A549 treated with AZD2906 at 1 μM for 4 hours (cell line): Measurements from ENCODE around the gene PLEKHG5. TPM values are rescaled to one million over a fixed set of nuclear protein-coding genes. Genes with fewer than 3 reads are reported as not detected.

ENCODE experiments used
- total RNA-seq: library from RNA; stranded (reverse); fragments of 200-300 nt; extraction: Qiagen RNA extraction; gene quantifications from 5 replicates; pipeline ENCODE4 v1.2.3, GENCODE V29; 2022

PLEKHG5 gene
- 2.2 to 4.0 TPM (median 3.3 TPM) in 5 replicates for total RNA-seq

GRCh38 chr1:6491480-6491962 is at the start of gene PLEKHG5:
Gene PLEKHG5, minus strand, starts transcription at chr1:6491667. Its CDS starts 14,096 bp downstream, at chr1:6477571.

GRCh38 chr1:6466023-6466422 is 25.4 kb downstream of the PLEKHG5 start, which contains the start of gene TNFRSF25:
Gene TNFRSF25, minus strand, starts transcription at chr1:6466173. Its CDS starts 66 bp downstream, at chr1:6466107.

GRCh38 chr1:6424619-6425593 is 66.6 kb downstream of the PLEKHG5 start, which contains the start of gene ESPN:
Gene ESPN, plus strand, starts transcription at chr1:6424776. Its CDS starts 180 bp downstream, at chr1:6424956.

GRCh38 chr1:6419804-6420453 is 71.5 kb downstream of the PLEKHG5 start, which contains the start of gene HES2:
Gene HES2, minus strand, starts transcription at chr1:6419919. Its CDS starts 99 bp downstream, at chr1:6419820.

Other genes starting within 250 kb of the PLEKHG5 start
- not detected in 5 replicates for gene HES3, start 247.5 kb downstream of the PLEKHG5 start, total RNA-seq
- 4.8 to 7.7 TPM (median 7.4 TPM) in 5 replicates for gene GPR153, start 230.6 kb downstream of the PLEKHG5 start, total RNA-seq
- 76.2 to 109 TPM (median 105 TPM) in 5 replicates for gene ACOT7, start 97.9 kb downstream of the PLEKHG5 start, total RNA-seq
- gene HES2, start 71.7 kb downstream of the PLEKHG5 start, total RNA-seq: 3.1 to 6.0 TPM (median 4.8 TPM) in 5 replicates
- 0.43 to 0.79 TPM (median 0.53 TPM) in 5 replicates for gene ESPN, start 66.9 kb downstream of the PLEKHG5 start, total RNA-seq
- gene TNFRSF25, start 25.5 kb downstream of the PLEKHG5 start, total RNA-seq: 1.9 to 3.6 TPM (median 2.8 TPM) in 5 replicates
- gene NOL9, start 62.8 kb upstream of the PLEKHG5 start, total RNA-seq: 2.9 to 5.1 TPM (median 3.6 TPM) in 5 replicates
- 0.03 TPM in 1 of 5 replicates, not detected in the others for gene TAS1R1, start 63.6 kb upstream of the PLEKHG5 start, total RNA-seq
- 13.1 to 17.6 TPM (median 15.1 TPM) in 5 replicates for gene ZBTB48, start 88.3 kb upstream of the PLEKHG5 start, total RNA-seq
- gene KLHL21, start 111.2 kb upstream of the PLEKHG5 start, total RNA-seq: 15.5 to 23.4 TPM (median 18.2 TPM) in 5 replicates
- gene PHF13, start 122.1 kb upstream of the PLEKHG5 start, total RNA-seq: 7.6 to 10.1 TPM (median 9.1 TPM) in 5 replicates
- gene THAP3, start 133.2 kb upstream of the PLEKHG5 start, total RNA-seq: 13.6 to 18.6 TPM (median 16.7 TPM) in 5 replicates
- gene DNAJC11, start 210.1 kb upstream of the PLEKHG5 start, total RNA-seq: 30.2 to 36.1 TPM (median 33.4 TPM) in 5 replicates